ENCODE data around the gene CBFA2T3.

DNA sequence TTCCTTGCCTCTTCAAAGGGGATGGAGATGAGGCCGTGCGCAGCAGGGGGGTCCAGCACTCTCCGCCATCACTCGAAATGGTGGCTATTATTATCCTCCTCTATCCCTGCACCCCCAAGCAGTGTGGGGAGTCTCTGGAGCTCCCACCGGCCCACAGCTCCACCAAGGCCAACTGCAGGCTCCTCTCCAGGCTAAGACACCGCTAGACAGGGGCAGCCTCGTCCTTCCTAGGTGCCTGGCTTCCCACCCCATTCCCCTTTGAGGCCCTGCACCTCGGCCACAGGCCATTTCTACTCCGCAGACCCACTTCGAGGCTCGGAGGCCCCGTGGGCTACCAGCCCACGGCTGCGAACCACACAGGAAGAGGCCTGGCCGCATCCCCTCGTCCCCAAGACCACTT lies 71.0 kb downstream of the CBFA2T3 start:
- TF ChIP-seq CTCF (IDR thresholded peaks at IDR 0.05 in 8 of 11, conservative IDR thresholded peaks at IDR 0.05 in 3 of 11) (no peak), POLR2A (IDR thresholded peaks at IDR 0.05) (no peak)

All from spleen (tissue), 7 donors.